OCI-LY7 (cell line): ENCODE data around the gene CIITA. TPM values are rescaled to one million over a fixed set of nuclear protein-coding genes. Genes with fewer than 3 reads are reported as not detected.
A peak's percentile ranks its signal among the peaks of the same experiment; 100 is the strongest.

ENCODE experiments used
- BruUV-seq: library from RNA; stranded (reverse); fragments of 400-500 nt; replicated peaks from 2 replicates; lab custom pipeline; 2021; lab: Mats Ljungman, UMichigan
- CTCF ChIA-PET: fragments of 300-600 bp; sonication (Branson Sonifier 250); formaldehyde crosslinking; loops from one replicate; lab custom pipeline; 2022; ENCODE audit warnings: antibody characterized with exemption; ENCODE audit not compliant: unreplicated experiment; lab: Charles Lee
- POLR2A ChIA-PET: fragments of 300-600 bp; sonication (Branson Sonifier 250); formaldehyde crosslinking; loops from one replicate; lab custom pipeline; 2022; ENCODE audit warnings: antibody characterized with exemption; lab: Charles Lee
- DNase-seq: peaks from one replicate; pipeline ENCODE4 v3.0.0-alpha.2; 2015; ENCODE audit warnings: low spot score
- H2AFZ ChIP-seq: fragments of 200-600 bp; sonication (generic), shearing (Covaris generic); 2 replicates; pipeline ENCODE4 v1.6.1; 2014; ENCODE audit warnings: mild to moderate bottlenecking, antibody characterized with exemption, low read length, moderate library complexity
- H3K27ac ChIP-seq: fragments of 200-600 bp; sonication (generic); 2 replicates; pipeline ENCODE4 v1.5.1; 2014; ENCODE audit warnings: mixed run types, low read depth, mild to moderate bottlenecking, moderate library complexity, low read length, inconsistent platforms; ENCODE audit not compliant: poor library complexity, severe bottlenecking
- H3K36me3 ChIP-seq: fragments of 200-600 bp; sonication (generic); 2 replicates; pipeline ENCODE4 v1.6.1; 2014; ENCODE audit warnings: mild to moderate bottlenecking, antibody characterized with exemption, low read length, moderate library complexity, mixed read lengths; ENCODE audit not compliant: insufficient read depth
- H3K4me1 ChIP-seq: fragments of 200-600 bp; sonication (generic); 2 replicates; pipeline ENCODE4 v1.5.1; 2014; ENCODE audit warnings: mild to moderate bottlenecking, low read length; ENCODE audit not compliant: insufficient read depth, poor library complexity, severe bottlenecking
- H3K4me2 ChIP-seq: fragments of 200-600 bp; sonication (generic); 2 replicates; pipeline ENCODE4 v1.6.1; 2014; ENCODE audit warnings: mild to moderate bottlenecking, low read length
- H3K4me3 ChIP-seq: fragments of 200-600 bp; sonication (generic); 2 replicates; pipeline ENCODE4 v1.5.1; 2014; ENCODE audit warnings: mild to moderate bottlenecking, low read depth, low read length; ENCODE audit not compliant: poor library complexity, severe bottlenecking
- H3K79me2 ChIP-seq: fragments of 200-600 bp; sonication (generic); 2 replicates; pipeline ENCODE4 v1.6.1; 2016; ENCODE audit warnings: low read depth, mild to moderate bottlenecking, low read length, moderate library complexity, mixed read lengths; ENCODE audit not compliant: insufficient read depth
- H3K9me2 ChIP-seq: fragments of 200-600 bp; sonication (generic); 2 replicates; pipeline ENCODE4 v1.6.1; 2016; ENCODE audit warnings: mild to moderate bottlenecking, low read length, mixed read lengths; ENCODE audit not compliant: insufficient read depth
- H3K9me3 ChIP-seq: fragments of 200-600 bp; sonication (generic); 2 replicates; pipeline ENCODE4 v1.6.1; 2014; ENCODE audit warnings: mild to moderate bottlenecking, mixed run types, low read length, mixed read lengths
- H4K20me1 ChIP-seq: fragments of 200-600 bp; sonication (generic); 2 replicates; pipeline ENCODE4 v1.6.1; 2014; ENCODE audit warnings: mild to moderate bottlenecking, antibody characterized with exemption, low read length, moderate library complexity, mixed read lengths; ENCODE audit not compliant: insufficient read depth
- CTCF ChIP-seq: fragments of 200-600 bp; sonication (generic); conservative IDR thresholded peaks from 2 replicates; pipeline ENCODE4 v1.5.1; 2014; ENCODE audit warnings: mild to moderate bottlenecking, antibody characterized with exemption, low read length, moderate library complexity, mixed read lengths
- EZH2phosphoT487 ChIP-seq: fragments of 200-600 bp; sonication (generic); IDR thresholded peaks from 2 replicates; pipeline ENCODE4 v1.6.1; 2018; ENCODE audit warnings: low read depth, borderline replicate concordance, mild to moderate bottlenecking, mixed run types, antibody characterized with exemption, low read length, moderate library complexity, mixed read lengths
- intact Hi-C: fragments of 100-400 bp; cut with micrococcal nuclease; formaldehyde crosslinking; loops from one replicate; pipeline ENCODE4 v1.10.0; 2022; ENCODE audit not compliant: unreplicated experiment
- total RNA-seq, 2 experiments: library from RNA; depleted of rRNA in 1 of 2; stranded (reverse); fragments of >200 nt in 1 of 2; shearing (Covaris generic) in 1 of 2; gene quantifications; 2 replicates each; pipeline ENCODE4 v1.2.3, GENCODE V29; 2014 to 2022

CIITA gene
- total RNA-seq, 2 experiments from 2014 or later: 68.7 to 101 TPM

GRCh38 chr16:10942352-10943063, 65.5 kb downstream of the CIITA start, which contains the start of gene DEXI:
Gene DEXI, minus strand, starts transcription at chr16:10942468. Its CDS starts 463 bp downstream, at chr16:10942005.
- no TSS peak for BruUV-seq
- CTCF ChIA-PET: interaction anchor here (0.5 to 1.0 kb wide), 4 partner anchors 12 to 190 kb away, joined by 3 to 7 read pairs (median 4); no protein-coding TSS in a partner anchor
- peak; percentile 96 for DNase-seq
- POLR2A ChIA-PET: interaction anchor here (0.6 to 1.3 kb wide), 4 partner anchors 10 to 1079 kb away, joined by 3 to 4 read pairs (median 3); partner anchors contain the start of genes CIITA and NUBP1
- Histone ChIP-seq H3K79me2 (peaks cover 30% of the 10 kb centered on the region), H3K9me3 (no peaks in the 10 kb centered on the region), H3K27ac (peak within 1 kb of the TSS; percentile 24), H3K4me1 (peaks cover 66% of the 10 kb centered on the region), H3K4me2 (peak within 1 kb of the TSS; percentile 75), H2AFZ (peak within 1 kb of the TSS; percentile 78), H3K9me2 (no peaks in the 10 kb centered on the region), H4K20me1 (0 out of 2 replicates have a peak, but pooled peaks cover 14% of the 10 kb centered on the region), H3K36me3 (no peaks in the 10 kb centered on the region), H3K4me3 (peak within 1 kb of the TSS; percentile 74)
- intact Hi-C loops: loop anchor here (5.0 to 10.0 kb wide), 3 partner anchors 65 to 1848 kb away; partner anchors contain the start of genes ATF7IP2, CIITA and HAPSTR1
- TF ChIP-seq EZH2phosphoT487 (no peak), CTCF (no peak; the same call in 1 of the 2 replicates)

GRCh38 chr16:10943064-10943353, 66.0 kb downstream of the CIITA start:
- peaks cover 32% of the 10 kb centered on the region for H3K79me2 ChIP-seq
- ChIA-PET POLR2A (interaction anchor here (1.3 kb wide), 1 partner anchor 10 kb away, joined by 3 read pairs; no protein-coding TSS in a partner anchor), CTCF (no interaction called here)
- H3K27ac ChIP-seq: no peak overlapping the region
- peaks cover 64% of the 10 kb centered on the region for H3K4me1 ChIP-seq
- 0 out of 2 replicates have a peak, but pooled peaks cover 14% of the 10 kb centered on the region for H4K20me1 ChIP-seq
- H2AFZ ChIP-seq: peak overlapping the region; percentile 78; the same call in 1 of the 2 replicates
- TF ChIP-seq EZH2phosphoT487 (no peak), CTCF (no peak)
- intact Hi-C loops: loop anchor here (5.0 to 10.0 kb wide), 3 partner anchors 66 to 1848 kb away; partner anchors contain the start of genes ATF7IP2, CIITA and HAPSTR1
- no peaks in the 10 kb centered on the region for H3K9me2 ChIP-seq
- H3K36me3 ChIP-seq: no peaks in the 10 kb centered on the region
- no peak for DNase-seq
- no peaks in the 10 kb centered on the region for H3K9me3 ChIP-seq
- BruUV-seq: no TSS peak
- peak overlapping the region; percentile 74 for H3K4me3 ChIP-seq
- peak overlapping the region; percentile 75 for H3K4me2 ChIP-seq
